NCI-H69 (cell line): ENCODE measurements around the gene BDP1.
"Not testable (repeated sequence)": the region's sequence is repeated elsewhere in the genome, so short reads cannot be mapped to it uniquely, and the experiment has no call there.

ENCODE experiments used
- DNase-seq: peaks from one replicate; lab custom pipeline; 2025; lab: John Stamatoyannopoulos, UW

BDP1 gene

GRCh38 chr5:71475788-71476384, 20.4 kb downstream of the BDP1 start:
- DNase-seq, result peak; percentile 58

- no peak for DNase-seq
Measured at GRCh38 chr5:71481441-71481840, 26.0 kb downstream of the BDP1 start.

- peak; percentile 94 for DNase-seq
Measured at GRCh38 chr5:71482132-71482531, 26.7 kb downstream of the BDP1 start.

- no peak for DNase-seq
Measured at GRCh38 chr5:71483355-71483754, 27.9 kb downstream of the BDP1 start.

GRCh38 chr5:71492817-71493615, 37.6 kb downstream of the BDP1 start:
- DNase-seq, result no peak

GRCh38 chr5:71494202-71494601, 38.8 kb downstream of the BDP1 start:
- DNase-seq, result not testable (repeated sequence)

- DNase-seq, result not testable (repeated sequence)
Measured at GRCh38 chr5:71498756-71499155, 43.3 kb downstream of the BDP1 start.

GRCh38 chr5:71503536-71503935, 48.1 kb downstream of the BDP1 start:
- DNase-seq, result no peak

GRCh38 chr5:71522151-71522550, 66.7 kb downstream of the BDP1 start:
- DNase-seq, result no peak

- not testable (repeated sequence) for DNase-seq
Measured at GRCh38 chr5:71525611-71526010, 70.2 kb downstream of the BDP1 start.

GRCh38 chr5:71528206-71528605, 72.8 kb downstream of the BDP1 start:
- DNase-seq, result no peak

- no peak for DNase-seq
Measured at GRCh38 chr5:71529682-71530081, 74.2 kb downstream of the BDP1 start.

GRCh38 chr5:71533142-71533541, 77.7 kb downstream of the BDP1 start:
- no peak for DNase-seq

- no peak for DNase-seq
Measured at GRCh38 chr5:71533615-71534014, 78.2 kb downstream of the BDP1 start.

- DNase-seq, result no peak
Measured at GRCh38 chr5:71537687-71538086, 82.2 kb downstream of the BDP1 start.

- not testable (repeated sequence) for DNase-seq
Measured at GRCh38 chr5:71550885-71551284, 95.4 kb downstream of the BDP1 start.

- not testable (repeated sequence) for DNase-seq
Measured at GRCh38 chr5:71551582-71551981, 96.1 kb downstream of the BDP1 start.

- not testable (repeated sequence) for DNase-seq
Measured at GRCh38 chr5:71552026-71552749, 96.7 kb downstream of the BDP1 start.

- DNase-seq, result no peak
Measured at GRCh38 chr5:71563161-71563560, 107.7 kb downstream of the BDP1 start.

GRCh38 chr5:71564895-71565294, 109.4 kb downstream of the BDP1 start:
- no peak for DNase-seq

- DNase-seq, result no peak
Measured at GRCh38 chr5:71569748-71570509, 114.5 kb downstream of the BDP1 start.

GRCh38 chr5:71571811-71572210, 116.4 kb downstream of the BDP1 start:
- DNase-seq, result not testable (repeated sequence)
